Measurements from ENCODE around the gene COL18A1. TPM values are rescaled to one million over a fixed set of nuclear protein-coding genes. Genes with fewer than 3 reads are reported as not detected.
"Not testable (repeated sequence)": the region's sequence is repeated elsewhere in the genome, so short reads cannot be mapped to it uniquely, and the experiment has no call there.

Gene COL18A1
- polyA plus RNA-seq, 3 donors: 0.80 to 4.1 (median 1.1) TPM

DNA sequence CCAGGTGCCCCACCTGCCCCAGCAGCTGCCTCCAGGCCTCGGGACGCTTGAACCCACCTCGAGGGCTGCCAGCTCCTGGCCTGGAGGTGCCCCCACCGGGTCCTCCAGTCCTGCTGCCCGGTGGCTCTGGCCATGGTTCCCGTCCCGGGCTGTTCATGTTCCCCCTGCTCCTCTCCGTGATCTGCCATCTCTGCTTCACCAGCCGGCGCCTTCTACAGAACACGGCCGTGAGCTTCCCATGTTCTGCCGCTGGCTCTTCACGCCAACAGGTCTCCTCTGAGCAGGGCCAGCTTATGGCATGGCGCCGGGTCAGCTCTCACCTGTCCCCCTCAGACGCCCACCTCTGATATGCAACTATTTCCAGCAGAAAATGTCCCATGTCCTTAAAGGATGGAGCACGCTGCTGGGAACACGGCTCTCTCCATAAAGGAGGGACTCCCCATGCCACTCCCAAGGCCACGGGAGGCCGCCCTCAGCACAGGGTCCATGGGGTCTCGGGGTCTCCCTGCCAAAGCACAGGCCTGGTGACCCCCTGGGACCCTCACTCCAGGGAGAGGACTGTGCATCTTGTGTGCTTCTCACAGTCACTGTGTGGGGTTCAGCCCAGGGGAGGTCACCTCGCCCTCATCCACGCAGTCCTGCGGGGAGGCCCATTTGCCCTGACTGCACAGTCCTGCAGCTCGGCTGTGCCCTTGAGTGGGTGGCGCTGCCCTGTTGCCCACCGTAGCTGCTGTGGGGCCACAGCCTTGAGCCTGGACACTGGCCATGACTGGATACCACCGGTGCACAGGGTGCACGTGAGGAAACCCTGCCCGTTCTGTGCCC, 36.7 kb downstream of the COL18A1 start:
- intact Hi-C loops (cut with micrococcal nuclease): no loop called here
- Histone ChIP-seq H3K79me2 (ENCODE audit: insufficient read depth, low read length) (no peaks in the 10 kb centered on the region), H3K4me3 (replicated peaks in 1 of 3; ENCODE audit: low read depth in 2 of 3, low read length in 3 of 3) (no peak overlapping the region), H3K36me3 (replicated peaks in 1 of 2; ENCODE audit: control insufficient read depth in 1 of 2, insufficient read depth in 2 of 2, low read length in 2 of 2) (no peaks in the 10 kb centered on the region), H3K27ac (ENCODE audit: low read depth in 1 of 2, low read length in 2 of 2) (no peak overlapping the region), H3K9me3 (replicated peaks in 1 of 2; ENCODE audit: control insufficient read depth in 1 of 2, insufficient read depth in 1 of 2, low read length in 2 of 2) (no peaks in the 10 kb centered on the region), H4K20me1 (ENCODE audit: insufficient read depth, low read length) (no peaks in the 10 kb centered on the region), H3K27me3 (ENCODE audit: control insufficient read depth in 2 of 2, insufficient read depth in 2 of 2, low read length in 2 of 2) (no peaks in the 10 kb centered on the region), H3K9ac (ENCODE audit: insufficient read depth, low read length, poor library complexity, severe bottlenecking) (no peak overlapping the region), H2AFZ (ENCODE audit: insufficient read depth, low read depth, low read length, poor library complexity, severe bottlenecking) (no peak overlapping the region), H3K4me2 (replicated peaks; ENCODE audit: extremely low read depth, low read length, poor library complexity, severe bottlenecking) (no peak overlapping the region), H3K4me1 (ENCODE audit: control insufficient read depth in 1 of 2, insufficient read depth in 2 of 2, low read length in 2 of 2) (peaks cover 12 to 14% of the 10 kb centered on the region in 2 donors)
- Mint-ChIP-seq H3K4me3 (no peak overlapping the region), H3K9me3 (peaks cover 0 to 14% (median 5%) of the 10 kb centered on the region in 7 donors), H3K36me3 (no peaks in the 10 kb centered on the region), H3K4me1 (peaks cover 14% of the 10 kb centered on the region), H3K27me3 (ENCODE audit: low read depth in 3 of 3) (peaks cover 6 to 7% (median 6%) of the 10 kb centered on the region in 3 donors), H3K27ac (no peak overlapping the region)
- no peak for DNase-seq
- TF ChIP-seq CTCF (IDR thresholded peaks at IDR 0.05): no peak
- 91% methylated on average over 29 of the region's 31 CpGs for WGBS (ENCODE audit: insufficient coverage)

DNA sequence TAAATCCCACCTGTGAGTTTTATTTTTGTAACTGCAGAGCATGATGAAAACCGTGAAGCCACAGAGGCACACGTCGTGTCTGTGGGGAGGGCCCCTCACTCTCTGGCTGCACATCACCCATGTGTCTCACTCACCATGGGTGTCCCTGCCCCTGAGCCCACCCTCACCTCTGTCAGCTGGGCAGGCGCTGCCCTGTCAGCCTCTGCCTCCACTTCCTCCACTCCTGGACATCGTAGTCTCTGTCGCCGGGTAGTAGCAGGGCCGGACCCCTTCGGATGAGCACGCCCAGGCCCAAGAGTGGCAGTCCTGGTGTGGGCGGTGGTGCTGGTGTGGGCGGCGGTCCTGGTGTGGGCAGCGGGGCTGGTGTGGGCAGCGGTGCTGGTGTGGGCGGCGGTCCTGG, 37.3 kb downstream of the COL18A1 start:
- no peak for DNase-seq
- WGBS (ENCODE audit: insufficient coverage): 98% methylated on average over 5 of the region's 17 CpGs
- no peaks in the 10 kb centered on the region for H3K79me2 ChIP-seq (ENCODE audit: insufficient read depth, low read length)
- no peak overlapping the region for H3K4me3 ChIP-seq (replicated peaks in 1 of 3; ENCODE audit: low read depth in 2 of 3, low read length in 3 of 3)
- no peaks in the 10 kb centered on the region for H3K27me3 ChIP-seq (ENCODE audit: control insufficient read depth in 2 of 2, insufficient read depth in 2 of 2, low read length in 2 of 2)
- intact Hi-C loops (cut with micrococcal nuclease): no loop called here
- no peak overlapping the region for H2AFZ ChIP-seq (ENCODE audit: insufficient read depth, low read depth, low read length, poor library complexity, severe bottlenecking)
- no peak overlapping the region for H3K4me3 Mint-ChIP-seq
- H3K36me3 Mint-ChIP-seq: no peaks in the 10 kb centered on the region
- no peaks in the 10 kb centered on the region for H4K20me1 ChIP-seq (ENCODE audit: insufficient read depth, low read length)
- H3K9me3 Mint-ChIP-seq: peaks cover 2 to 17% (median 7%) of the 10 kb centered on the region in 7 donors
- H3K9ac ChIP-seq (ENCODE audit: insufficient read depth, low read length, poor library complexity, severe bottlenecking): no peak overlapping the region
- H3K27ac Mint-ChIP-seq: peak overlapping the region in 1 of 7 donors; percentile 39
- no peak overlapping the region for H3K4me2 ChIP-seq (replicated peaks; ENCODE audit: extremely low read depth, low read length, poor library complexity, severe bottlenecking)
- H3K9me3 ChIP-seq (replicated peaks in 1 of 2; ENCODE audit: control insufficient read depth in 1 of 2, insufficient read depth in 1 of 2, low read length in 2 of 2): peaks cover 0 to 3% of the 10 kb centered on the region in 2 donors
- H3K36me3 ChIP-seq (replicated peaks in 1 of 2; ENCODE audit: control insufficient read depth in 1 of 2, insufficient read depth in 2 of 2, low read length in 2 of 2): no peaks in the 10 kb centered on the region
- peaks cover 14% of the 10 kb centered on the region for H3K4me1 Mint-ChIP-seq
- H3K4me1 ChIP-seq (ENCODE audit: control insufficient read depth in 1 of 2, insufficient read depth in 2 of 2, low read length in 2 of 2): peaks cover 9 to 10% of the 10 kb centered on the region in 2 donors
- TF ChIP-seq CTCF (IDR thresholded peaks at IDR 0.05): no peak
- H3K27ac ChIP-seq (ENCODE audit: low read depth in 1 of 2, low read length in 2 of 2): no peak overlapping the region
- H3K27me3 Mint-ChIP-seq (ENCODE audit: low read depth in 3 of 3): peaks cover 6 to 7% (median 6%) of the 10 kb centered on the region in 3 donors

DNA sequence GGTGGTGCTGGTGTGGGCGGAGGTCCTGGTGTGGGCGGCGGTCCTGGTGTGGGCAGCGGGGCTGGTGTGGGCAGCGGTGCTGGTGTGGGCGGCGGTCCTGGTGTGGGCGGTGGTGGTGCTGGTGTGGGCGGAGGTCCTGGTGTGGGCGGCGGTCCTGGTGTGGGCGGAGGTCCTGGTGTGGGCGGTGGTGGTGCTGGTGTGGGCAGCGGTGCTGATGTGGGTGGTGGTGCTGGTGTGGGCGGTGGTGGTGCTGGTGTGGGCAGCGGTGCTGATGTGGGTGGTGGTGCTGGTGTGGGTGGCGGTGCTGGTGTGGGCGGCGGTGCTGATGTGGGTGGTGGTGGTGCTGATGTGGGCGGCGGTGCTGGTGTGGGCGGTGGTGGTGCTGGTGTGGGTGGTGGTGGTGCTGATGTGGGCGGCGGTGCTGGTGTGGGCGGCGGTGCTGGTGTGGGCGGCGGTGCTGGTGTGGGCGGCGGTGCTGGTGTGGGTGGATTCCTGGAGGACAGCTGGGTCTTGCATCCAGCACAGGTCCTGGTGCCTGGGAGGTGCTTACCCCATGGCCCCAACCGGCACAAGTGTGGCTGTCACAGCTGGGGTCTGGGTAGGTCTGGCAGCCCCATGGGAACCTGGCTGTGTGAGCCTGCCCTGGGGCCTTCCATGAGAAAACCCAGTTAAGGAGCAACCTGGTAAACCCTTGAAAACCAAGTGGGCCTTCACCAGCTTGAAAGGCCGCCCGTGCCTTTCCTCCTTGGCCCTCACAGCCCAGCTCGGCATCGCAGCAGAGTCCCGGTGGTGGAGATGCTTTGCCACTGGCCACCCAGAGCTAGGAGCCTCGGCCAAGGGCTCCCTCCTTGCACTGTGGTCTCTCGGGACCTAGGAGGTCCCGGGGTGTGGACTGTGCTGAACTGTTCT, 38.0 kb downstream of the COL18A1 start:
- H3K4me3 ChIP-seq (replicated peaks in 1 of 3; ENCODE audit: low read depth in 2 of 3, low read length in 3 of 3); H3K27me3 ChIP-seq (ENCODE audit: control insufficient read depth in 2 of 2, insufficient read depth in 2 of 2, low read length in 2 of 2); H3K36me3 Mint-ChIP-seq; H3K36me3 ChIP-seq (replicated peaks in 1 of 2; ENCODE audit: control insufficient read depth in 1 of 2, insufficient read depth in 2 of 2, low read length in 2 of 2); H3K27me3 Mint-ChIP-seq (ENCODE audit: low read depth in 3 of 3); H3K9ac ChIP-seq (ENCODE audit: insufficient read depth, low read length, poor library complexity, severe bottlenecking); H3K27ac ChIP-seq (ENCODE audit: low read depth in 1 of 2, low read length in 2 of 2); H3K27ac Mint-ChIP-seq; H3K4me3 Mint-ChIP-seq; H2AFZ ChIP-seq (ENCODE audit: insufficient read depth, low read depth, low read length, poor library complexity, severe bottlenecking); intact Hi-C loops (cut with micrococcal nuclease); H3K4me2 ChIP-seq (replicated peaks; ENCODE audit: extremely low read depth, low read length, poor library complexity, severe bottlenecking); DNase-seq; H3K9me3 ChIP-seq (replicated peaks in 1 of 2; ENCODE audit: control insufficient read depth in 1 of 2, insufficient read depth in 1 of 2, low read length in 2 of 2); H4K20me1 ChIP-seq (ENCODE audit: insufficient read depth, low read length); H3K79me2 ChIP-seq (ENCODE audit: insufficient read depth, low read length): not testable (repeated sequence)
- H3K4me1 ChIP-seq (ENCODE audit: control insufficient read depth in 1 of 2, insufficient read depth in 2 of 2, low read length in 2 of 2): peaks cover 9 to 10% of the 10 kb centered on the region in 2 donors
- H3K9me3 Mint-ChIP-seq: peaks cover 2 to 17% (median 7%) of the 10 kb centered on the region in 7 donors
- WGBS (ENCODE audit: insufficient coverage): 97% methylated on average over 25 of the region's 39 CpGs
- peaks cover 14% of the 10 kb centered on the region for H3K4me1 Mint-ChIP-seq

Data from CD14-positive monocyte (primary cell).